HG03103 (cell line): Measurements from ENCODE around the gene JAKMIP1.

Experiments
- ATAC-seq: cut with Tn5 transposase; IDR thresholded peaks from one replicate; pipeline ENCODE4 v1.9.1; 2021; ENCODE audit warnings: low read depth; ENCODE audit not compliant: unreplicated experiment

The JAKMIP1 gene

DNA sequence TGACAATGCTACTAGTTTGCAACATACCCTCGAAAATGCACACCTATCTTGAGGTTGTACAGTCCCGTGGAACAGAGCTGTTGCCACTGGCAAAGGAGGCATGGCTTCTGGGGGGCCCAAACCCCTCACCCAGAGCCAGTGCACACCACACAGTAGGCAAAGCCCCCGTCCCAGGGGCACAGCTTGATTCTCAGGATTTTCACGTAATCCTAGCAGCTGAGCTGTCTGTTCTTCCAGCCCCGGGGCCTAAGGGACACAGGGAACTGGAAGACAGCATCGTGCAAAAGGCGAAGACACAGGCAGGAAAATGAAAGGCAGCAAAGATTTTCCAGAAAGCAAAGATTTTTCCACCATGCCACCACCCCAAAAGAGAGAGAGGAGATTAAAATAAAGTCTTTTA lies 77.2 kb downstream of the JAKMIP1 start:
- ATAC-seq = no peak

DNA sequence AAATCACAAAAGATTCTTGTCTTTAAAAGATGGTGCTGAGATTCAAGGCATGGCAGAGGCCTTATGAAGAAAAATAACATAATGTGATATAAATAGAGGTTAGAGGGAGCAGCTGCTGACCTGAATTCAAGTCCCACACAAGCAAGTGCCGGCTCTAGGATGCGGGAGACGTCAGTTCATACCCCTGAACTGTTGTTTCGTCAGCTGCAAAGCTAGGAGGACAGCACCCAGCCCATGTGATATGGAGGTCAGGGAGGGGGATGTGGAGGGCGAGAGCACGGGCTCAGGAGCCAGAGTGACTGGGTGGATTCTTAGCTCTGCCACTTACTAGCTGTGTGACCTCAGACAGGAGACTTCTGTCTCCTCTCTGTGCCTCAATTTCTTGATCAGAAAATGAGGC lies 77.9 kb downstream of the JAKMIP1 start:
- ATAC-seq = no peak

DNA sequence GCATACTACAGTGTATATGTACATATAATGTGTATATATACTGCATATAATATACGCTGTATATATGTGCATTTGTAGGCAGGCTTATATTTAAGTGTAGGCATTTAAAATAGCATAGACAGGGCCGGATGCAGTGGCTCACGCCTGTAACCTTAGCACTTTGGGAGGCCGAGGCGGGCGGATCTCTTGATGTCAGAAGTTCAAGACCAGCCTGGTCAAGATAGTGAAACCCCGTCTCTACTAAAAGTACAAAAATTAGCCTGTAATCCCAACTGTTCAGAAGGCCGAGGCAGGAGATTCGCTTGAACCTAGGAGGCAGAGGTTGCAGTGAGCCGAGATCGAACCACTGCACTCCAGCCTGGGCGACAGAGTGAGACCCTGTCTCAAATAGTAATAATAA lies 78.4 kb downstream of the JAKMIP1 start:
- ATAC-seq = no peak

DNA sequence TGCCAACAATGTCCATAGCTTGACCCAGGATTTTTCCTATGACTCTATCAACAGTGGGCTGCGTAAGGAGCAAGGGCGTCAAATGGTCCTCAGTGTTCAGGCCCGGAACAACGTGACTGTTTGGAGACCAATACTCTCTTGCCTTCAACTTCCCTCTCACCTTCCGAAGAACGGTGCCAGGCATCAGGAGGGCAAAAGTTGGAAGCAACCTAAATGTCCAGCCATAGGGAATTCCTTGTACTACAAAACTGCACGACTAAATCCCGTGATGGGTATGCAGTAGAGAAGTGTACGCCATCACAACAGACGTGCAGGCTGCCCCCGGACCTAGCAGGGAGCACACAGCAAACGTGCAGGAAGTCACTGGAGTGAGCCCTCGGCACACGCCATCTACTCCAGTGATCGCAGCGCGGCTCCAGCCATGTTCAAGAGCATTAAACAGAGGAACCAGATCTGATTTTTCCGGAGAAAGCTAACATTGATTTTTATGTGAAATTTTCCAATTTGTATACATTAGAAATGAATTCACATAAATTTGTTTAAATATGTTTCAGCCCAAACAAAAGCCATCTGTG lies 79.0 kb downstream of the JAKMIP1 start:
- no peak for ATAC-seq

DNA sequence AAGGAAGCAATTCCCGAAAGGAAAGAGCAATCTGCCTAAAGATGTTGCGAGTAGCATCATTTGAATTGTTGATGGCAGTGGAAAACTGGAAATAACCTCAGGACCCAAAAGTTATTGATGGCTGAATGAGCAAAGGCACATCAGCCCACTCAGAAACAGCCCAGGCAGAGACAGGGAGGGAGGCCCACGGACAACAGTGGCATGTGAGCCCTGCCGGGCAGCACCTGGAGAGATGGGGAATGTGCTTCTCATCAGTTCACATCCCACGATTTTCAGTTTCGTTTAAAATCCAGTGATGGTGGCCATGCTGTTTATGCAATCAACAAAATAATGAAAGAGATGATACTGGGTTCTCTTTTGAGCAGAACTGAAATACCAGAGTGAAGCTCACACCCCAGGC lies 80.0 kb downstream of the JAKMIP1 start:
- ATAC-seq = no peak

DNA sequence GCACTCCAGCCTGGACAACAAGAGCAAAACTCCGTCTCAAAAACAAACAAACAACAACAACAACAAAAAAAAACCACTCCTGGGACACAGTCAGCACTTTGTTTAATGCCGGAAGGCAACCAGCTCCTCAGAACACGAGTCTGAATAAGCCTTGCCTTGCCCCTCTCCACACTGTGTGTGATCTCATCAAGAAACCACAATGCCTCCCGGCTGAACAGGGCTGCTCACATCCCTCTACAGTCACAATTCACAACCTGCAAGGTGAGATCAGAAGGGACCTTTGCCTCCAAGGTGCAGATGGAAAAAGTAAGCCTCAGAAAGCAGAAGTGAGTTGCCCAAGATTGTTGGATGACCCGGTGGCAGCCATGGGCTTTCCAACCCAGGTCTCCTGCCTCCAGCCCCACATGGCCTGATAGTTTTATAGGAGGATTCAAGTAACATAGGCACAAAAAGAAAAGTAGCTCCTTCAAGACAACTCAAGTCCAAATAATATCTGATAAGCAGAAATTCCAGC lies 80.8 kb downstream of the JAKMIP1 start:
- ATAC-seq = no peak

DNA sequence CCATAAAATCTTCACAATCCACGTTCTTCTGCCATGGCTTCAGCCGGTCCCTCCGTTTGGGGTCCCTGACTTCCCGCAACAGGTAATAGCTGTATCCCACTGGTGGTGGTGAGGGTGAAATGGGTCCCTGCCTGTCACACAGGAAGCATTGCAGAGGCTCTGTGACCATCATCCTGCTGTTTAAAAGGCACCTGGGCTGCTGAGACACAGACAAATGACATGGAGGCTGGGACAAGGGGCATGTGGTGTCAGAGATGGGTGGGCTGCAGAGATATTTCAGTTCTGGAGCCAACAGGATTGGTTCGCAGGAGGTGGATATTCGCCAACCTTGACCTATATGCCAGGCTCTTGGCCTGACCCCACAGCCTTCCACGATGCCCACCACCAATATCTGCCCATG lies 82.1 kb downstream of the JAKMIP1 start:
- no peak for ATAC-seq

DNA sequence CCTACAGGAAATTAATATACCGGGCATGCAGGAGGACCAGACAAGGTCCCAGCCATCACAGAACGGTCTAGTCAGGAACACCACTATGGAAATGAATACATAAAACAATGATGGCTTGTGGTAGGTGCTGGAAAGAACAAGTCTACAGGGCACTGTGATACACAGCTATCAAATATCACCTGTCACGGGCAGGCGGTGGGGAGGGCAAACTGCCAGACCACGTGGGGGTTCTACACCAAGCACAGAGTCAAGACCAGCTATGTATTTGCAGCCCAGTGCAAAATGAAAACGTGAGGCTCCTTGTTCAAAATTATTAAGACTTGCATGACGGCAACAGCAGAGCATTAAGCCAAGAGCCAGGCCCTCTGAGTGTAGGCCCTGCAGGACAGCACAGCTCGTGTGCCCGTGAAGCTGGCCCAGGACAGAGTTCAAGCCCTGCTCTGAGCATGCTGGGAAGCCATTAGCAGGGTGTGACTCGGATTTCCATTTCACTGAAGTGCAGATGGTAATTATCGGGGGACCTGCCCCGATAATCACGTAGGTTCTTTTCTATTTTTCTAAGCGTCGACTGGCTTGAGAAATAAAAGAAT lies 83.6 kb downstream of the JAKMIP1 start:
- ATAC-seq = no peak

DNA sequence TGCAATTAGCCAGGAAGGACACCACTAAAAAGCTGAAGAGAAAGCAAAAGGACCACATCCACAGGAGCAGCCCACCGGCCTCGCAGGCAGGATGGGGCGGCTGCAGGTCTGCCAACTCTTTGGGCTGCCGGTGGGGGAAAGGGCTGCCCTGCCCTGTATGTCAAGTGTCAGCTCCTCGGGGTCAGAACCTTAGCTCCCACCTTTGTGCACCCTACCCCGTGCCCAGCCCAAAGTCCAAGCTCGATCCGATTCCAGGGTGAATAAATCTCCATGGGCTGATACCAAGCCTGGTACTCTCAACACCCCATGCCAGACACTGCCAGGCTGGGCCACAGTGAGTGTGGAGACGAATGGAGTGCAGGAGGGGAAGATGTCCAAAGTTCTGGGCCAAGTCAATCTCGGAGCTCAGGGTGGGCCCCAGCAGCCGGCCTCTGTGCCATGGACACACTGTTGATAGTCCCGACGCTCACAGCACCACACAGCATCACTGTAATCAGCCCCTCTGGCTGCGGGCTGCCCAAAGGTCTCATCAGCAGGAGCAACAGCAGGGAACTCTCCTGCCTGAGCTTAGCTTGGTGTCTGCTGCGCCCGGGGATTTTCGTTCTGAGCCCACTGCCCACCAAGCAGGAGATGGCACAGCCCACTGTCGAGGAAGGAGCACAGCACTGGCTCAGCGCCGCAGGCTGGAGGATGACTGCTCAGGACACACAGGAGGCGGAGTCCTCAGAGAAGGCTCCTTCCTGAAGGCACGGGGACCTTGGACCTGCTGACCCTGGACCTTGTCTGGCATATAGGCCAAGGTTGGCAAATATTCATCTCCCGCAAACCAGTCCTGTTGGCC lies 84.4 kb downstream of the JAKMIP1 start:
- ATAC-seq = no peak

DNA sequence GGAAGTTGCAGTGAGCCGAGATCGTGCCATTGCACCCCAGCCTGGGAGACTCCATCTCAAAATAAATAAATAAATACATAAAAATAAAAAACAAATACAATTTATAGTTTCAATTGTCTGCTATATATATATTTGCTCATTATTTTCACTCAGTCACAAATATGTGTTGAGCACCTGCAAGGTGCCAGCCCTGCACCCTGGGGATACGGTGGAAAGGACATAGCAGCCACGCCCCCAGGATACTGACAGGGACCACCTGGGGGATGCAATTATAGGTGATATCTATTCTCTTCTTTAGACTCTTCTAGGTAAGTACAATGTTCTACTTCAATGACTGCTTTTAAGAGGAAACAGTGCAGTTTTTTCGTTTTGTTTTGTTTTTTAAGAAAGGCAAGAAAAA lies 85.0 kb downstream of the JAKMIP1 start:
- ATAC-seq = no peak

DNA sequence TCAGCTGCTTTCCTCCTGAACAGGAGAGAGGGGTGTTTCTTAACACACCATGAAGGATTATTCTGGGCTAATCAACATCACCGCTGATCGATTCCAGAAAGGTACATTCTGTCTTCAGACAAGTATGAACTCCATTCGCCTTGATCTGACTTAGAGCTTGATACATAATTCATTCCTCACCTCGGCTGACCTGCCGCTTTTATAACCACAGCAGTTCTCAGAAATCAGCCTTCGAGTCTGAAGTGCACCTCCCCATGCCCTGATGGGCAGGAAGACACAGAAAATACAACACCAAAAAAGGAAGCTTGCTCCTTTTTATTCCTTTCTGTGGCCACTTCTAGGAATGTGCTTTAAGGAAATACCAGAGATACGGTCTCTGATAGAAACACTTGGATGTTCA lies 85.7 kb downstream of the JAKMIP1 start:
- no peak for ATAC-seq

DNA sequence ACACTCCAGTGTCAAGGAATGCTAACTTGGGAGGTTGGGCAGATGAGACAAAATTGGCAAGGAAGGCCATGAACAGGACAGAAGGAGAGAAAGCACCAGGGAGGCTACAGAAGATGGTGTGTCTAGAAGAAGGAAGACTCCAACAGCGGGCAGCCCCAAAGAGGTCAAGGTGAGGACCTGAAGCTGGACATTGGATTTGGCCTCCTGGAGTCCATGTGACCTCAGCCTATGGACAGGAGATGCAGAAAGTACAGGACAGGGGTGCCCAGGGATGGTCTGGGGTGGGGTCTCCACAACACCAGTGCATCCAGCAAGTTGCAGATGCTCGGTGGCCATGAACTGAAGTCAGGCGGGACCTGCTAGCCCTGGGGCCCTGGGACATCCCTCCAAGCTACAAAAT lies 86.2 kb downstream of the JAKMIP1 start:
- no peak for ATAC-seq

DNA sequence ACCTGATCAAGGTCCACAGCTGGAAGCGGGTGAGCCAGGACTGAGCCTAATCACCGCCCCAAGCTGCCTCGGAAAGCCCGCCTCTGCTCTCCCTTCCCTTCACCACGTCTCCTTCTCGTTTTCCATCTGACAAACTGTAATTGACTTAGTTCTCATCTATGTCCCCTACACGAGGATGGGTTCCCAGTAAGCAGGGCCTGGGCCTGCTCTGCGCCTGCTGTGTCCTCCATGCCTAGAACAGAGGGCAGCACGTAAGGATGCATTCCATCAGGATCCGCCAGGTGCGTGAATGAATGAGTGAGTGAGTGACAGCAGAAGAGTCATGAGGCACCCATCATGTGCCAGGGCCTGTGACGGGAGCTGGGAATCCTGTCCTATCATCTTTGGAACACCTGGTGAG lies 86.7 kb downstream of the JAKMIP1 start:
- ATAC-seq = no peak

DNA sequence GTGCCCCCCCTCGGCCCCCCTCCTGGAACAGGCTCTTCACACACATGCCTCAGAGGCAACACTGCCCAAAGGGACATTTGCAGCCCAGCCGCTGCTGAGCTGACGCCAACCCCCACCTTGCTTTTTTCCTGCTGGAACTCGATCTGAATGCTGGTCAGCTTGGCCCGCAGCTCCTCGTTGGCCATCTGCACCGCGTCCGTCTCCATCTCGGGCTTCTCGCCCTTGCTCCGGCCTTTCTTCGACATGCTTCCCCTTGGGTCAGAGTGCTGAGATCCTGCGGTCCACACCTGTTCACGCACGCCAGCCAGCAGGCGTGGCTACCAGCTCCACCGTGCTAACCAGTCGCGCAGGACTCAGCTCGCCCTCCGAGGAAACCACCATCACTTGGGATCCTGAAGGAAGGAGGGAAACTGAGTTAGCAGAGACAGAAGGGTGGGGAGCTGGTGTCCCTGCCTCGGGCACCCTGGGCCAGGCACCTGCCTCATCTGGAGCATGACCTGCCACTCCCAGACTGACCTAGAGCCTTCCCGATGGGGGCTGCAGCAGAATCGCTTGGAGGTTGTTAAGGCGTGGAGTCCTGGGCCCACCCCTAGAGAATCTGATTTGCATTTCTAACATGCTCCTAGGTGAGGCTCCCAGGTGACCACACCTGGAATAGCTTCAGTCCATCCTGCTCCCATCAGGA lies 87.6 kb downstream of the JAKMIP1 start:
- no peak for ATAC-seq

DNA sequence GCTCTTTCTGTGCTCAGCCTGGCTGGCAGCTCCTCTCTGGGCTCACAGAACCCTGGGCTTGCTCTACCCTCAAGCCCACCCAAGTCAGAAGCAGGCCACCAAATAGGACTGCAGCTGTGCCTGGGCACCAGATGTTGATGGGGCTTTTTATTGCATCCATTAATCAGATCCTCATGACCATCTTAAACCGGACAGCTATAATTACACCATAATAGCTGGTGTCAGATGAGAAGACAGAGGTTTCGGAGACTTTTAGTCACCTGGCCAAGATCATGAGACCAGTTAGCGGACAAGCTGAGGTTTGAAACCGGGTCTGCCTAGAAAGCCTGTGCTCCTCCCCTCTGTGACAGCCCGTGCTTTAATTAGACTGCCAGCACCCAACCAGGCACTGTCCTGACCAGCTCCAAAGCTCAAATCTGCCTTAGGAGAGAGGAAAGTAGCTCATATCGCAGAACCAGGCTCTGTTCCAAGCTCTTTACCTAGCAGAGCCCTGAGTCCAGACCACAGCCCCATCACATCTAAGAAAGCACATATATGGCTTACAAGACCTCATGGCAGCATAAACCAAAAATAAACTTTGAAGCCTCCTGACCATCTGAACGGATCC lies 88.9 kb downstream of the JAKMIP1 start:
- ATAC-seq = no peak

DNA sequence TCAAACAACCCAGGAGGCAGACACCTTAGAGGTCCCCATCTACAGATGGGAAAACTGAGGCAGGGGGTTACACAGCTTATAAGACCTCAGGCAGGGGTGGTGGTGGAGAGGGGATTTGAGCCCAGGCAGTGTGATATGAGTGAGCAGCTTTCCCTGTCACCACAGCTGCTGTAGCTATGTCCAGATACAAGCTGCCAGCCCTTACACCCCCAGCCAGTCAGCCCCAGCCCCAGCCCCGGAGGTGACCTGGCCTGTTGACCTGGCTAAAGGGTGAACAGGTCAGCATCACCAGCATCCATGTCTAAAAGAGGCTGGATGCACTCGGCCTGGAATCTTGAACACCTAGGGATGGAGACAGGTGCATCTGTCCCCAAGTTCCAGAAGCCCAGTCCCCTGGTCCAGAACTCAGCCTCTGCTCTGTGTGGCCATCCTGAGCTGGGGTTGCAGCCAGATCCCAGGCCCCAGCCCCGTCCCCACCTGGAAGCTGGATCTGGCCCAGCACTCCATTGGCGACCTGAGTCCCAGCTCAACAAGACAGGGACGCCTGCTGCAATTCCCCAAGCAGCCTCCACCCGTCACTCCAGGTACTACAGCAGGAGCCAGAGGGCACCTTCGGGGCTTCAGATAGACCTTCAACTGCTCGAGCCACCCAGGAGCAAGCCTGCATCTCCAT lies 89.5 kb downstream of the JAKMIP1 start:
- ATAC-seq = no peak

DNA sequence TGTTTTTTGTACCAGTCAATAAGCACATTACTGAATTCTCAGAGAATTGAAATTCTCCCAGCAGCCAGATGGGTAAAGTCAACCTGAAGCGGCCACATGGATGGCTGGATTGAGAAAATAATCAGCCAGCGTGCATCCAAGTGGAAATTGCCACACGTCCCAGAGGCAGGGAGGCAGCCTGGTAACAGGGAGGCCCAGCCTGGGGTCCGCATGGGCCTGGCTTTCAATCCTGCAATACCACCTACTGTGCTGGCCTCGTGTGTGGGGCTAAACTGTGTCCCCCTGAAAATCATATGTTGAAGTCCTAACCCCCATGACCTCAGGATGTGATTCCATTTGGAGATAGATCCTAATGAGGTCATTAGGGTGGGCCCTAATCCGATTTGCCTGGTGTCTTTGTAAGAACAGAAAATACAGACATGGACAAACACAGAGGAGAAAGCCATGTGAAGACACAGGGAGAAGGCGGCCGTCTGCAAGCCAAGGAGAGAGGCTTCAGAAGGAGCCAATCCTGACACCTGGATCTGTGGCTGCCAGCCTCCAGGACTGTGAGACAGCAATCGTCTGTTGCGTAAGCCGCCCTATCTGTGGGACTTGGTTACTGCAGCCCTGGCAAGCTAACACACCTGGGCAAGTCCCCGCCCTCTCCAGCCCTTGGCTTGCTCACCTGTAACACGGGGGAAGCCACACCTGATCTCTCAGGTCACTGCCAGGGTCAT lies 90.3 kb downstream of the JAKMIP1 start:
- ATAC-seq = no peak

DNA sequence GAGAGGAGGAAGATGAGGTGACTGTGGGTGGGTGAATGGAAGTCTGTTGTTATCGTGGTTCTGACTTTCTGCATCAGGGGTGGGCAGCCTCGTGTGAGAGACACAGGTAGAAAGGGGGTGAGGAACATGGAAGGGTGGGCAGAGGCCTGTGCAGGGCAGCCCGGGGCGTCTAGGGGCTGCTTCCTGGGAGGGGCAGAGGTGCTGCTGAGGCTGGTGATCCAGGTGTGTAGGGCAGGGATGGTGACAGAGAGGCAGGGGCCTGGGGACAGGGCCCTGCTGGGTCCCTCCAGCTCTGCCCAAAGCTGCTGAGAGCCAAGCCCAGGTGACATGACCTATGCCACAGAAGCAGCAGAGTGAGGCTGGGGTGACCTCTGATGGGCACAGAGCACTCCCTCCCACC lies 92.5 kb downstream of the JAKMIP1 start:
- no peak for ATAC-seq

DNA sequence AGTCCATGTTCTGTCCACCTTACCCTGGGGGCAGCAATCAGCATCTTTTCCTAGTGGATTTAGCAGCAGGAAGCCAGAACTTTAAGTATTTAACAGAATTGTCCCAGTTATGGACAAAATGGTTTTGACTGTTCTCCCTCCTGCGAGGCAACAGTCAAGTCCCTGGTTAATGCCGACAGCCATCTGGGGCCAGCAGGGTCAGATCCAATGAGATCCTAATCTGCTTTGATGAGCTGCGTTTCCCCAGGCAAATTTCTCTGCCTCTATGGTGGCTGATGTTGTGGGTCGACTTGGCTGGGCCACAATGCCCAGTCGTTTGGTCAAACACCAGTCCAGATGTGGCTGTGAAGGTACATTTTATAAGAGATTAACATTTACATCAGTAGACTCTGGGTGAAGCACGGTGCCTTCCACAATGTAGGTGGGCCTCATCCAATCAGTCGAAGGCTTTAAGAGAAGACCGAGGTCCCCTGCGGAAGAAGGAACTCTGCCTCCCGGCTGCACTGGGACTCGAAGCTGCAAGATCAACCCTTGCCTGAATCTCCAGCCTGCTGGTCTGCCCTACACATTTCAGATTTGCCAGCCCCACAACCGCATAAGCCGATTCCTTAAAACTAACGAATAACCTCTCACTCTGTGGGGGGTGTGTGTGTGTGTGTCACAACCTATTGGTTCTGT lies 93.1 kb downstream of the JAKMIP1 start:
- no peak for ATAC-seq
